Ishikawa (cell line): ENCODE results near the gene VWA1.

Experiments
- CEBPB ChIP-seq: IDR thresholded peaks from 2 replicates; pipeline ENCODE4 v1.6.1; 2012
- RAD21 ChIP-seq: IDR thresholded peaks from 2 replicates; pipeline ENCODE4 v1.6.1; 2012; ENCODE audit warnings: low read depth
- REST ChIP-seq: IDR thresholded peaks from 2 replicates; pipeline ENCODE4 v1.6.1; 2012; ENCODE audit warnings: low read depth, mild to moderate bottlenecking
- TCF12 ChIP-seq: IDR thresholded peaks from 2 replicates; pipeline ENCODE4 v1.6.1; 2012; ENCODE audit warnings: low read depth
- TEAD4 ChIP-seq: IDR thresholded peaks from 2 replicates; pipeline ENCODE4 v1.6.1; 2012
- ZBTB7A ChIP-seq: IDR thresholded peaks from 2 replicates; pipeline ENCODE4 v1.6.1; 2012; ENCODE audit warnings: low read depth
- TF ChIP-seq, protein P1 (sequence below): IDR thresholded peaks from 2 replicates; pipeline ENCODE4 v1.6.1; 2012

DNA sequence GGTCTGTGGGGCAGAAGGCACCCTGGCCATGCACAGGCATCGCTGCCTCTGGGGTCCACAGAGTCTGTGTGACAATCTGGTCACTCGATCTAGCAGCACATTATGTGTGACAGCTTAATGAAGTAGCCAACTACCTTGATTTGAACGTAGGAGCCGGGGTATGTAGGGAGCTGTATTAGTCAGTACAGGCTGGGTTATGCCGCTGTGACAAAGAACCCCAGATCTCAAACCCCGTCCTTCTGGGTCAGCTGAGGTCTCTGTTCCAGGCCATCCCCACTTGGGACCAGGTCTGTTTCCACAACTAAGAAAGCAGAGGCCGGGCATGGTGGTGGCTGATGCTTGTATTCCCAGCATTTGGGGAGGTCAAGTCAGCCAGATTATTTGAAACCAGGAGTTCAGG is 27.8 kb downstream of the VWA1 start:
- no peak for TF ChIP-seq ZBTB7A
- TF ChIP-seq, protein P1, sequence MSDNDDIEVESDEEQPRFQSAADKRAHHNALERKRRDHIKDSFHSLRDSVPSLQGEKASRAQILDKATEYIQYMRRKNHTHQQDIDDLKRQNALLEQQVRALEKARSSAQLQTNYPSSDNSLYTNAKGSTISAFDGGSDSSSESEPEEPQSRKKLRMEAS = no peak
- TF ChIP-seq RAD21 = no peak
- no peak for TF ChIP-seq TCF12
- TF ChIP-seq REST = no peak
- TF ChIP-seq CEBPB = no peak
- no peak for TF ChIP-seq TEAD4
